IMR-90 (cell line): ENCODE data around the gene FAM234B. TPM values are rescaled to one million over a fixed set of nuclear protein-coding genes. Genes with fewer than 3 reads are reported as not detected.
A peak's percentile ranks its signal among the peaks of the same experiment; 100 is the strongest.

ENCODE experiments used
- ATAC-seq: fragments of 200-7000 bp; cut with Tn5 transposase; 2 replicates; pipeline ENCODE4 v1.9.1; 2020; ENCODE audit warnings: low read depth, mild to moderate bottlenecking, moderate library complexity
- BruUV-seq: library from RNA; stranded (reverse); fragments of 400-500 nt; replicated peaks from 2 replicates; lab custom pipeline; 2021; lab: Mats Ljungman, UMichigan
- CTCF ChIA-PET: fragments of 300-600 bp; formaldehyde crosslinking; extraction: SDS; loops from one replicate; lab custom pipeline; 2021; ENCODE audit warnings: antibody characterized with exemption; lab: Yijun Ruan, JAX
- POLR2A ChIA-PET: fragments of 300-600 bp; sonication (Branson Sonifier 250); formaldehyde crosslinking; loops from one replicate; lab custom pipeline; 2022; ENCODE audit warnings: antibody characterized with exemption; ENCODE audit not compliant: unreplicated experiment; lab: Charles Lee
- DNase-seq: peaks from one replicate; pipeline ENCODE4 v3.0.0; 2013
- H2AFZ ChIP-seq: replicated peaks from 2 replicates; pipeline ENCODE3; 2013; ENCODE audit warnings: low read length, mild to moderate bottlenecking; ENCODE audit not compliant: poor library complexity
- H2AK5ac ChIP-seq: 2 replicates; pipeline ENCODE4 v1.6.1; 2013; ENCODE audit warnings: low read depth, low read length, inconsistent platforms
- H2AK9ac ChIP-seq: replicated peaks from 2 replicates; pipeline ENCODE3; 2013; ENCODE audit warnings: mild to moderate bottlenecking, low read depth, low read length, moderate library complexity; ENCODE audit not compliant: poor library complexity
- H2BK120ac ChIP-seq: 2 replicates; pipeline ENCODE4 v1.6.1; 2013; ENCODE audit warnings: low read depth, low read length, inconsistent platforms
- H2BK15ac ChIP-seq: 3 replicates; pipeline ENCODE4 v1.6.1; 2013; ENCODE audit warnings: low read depth, low read length, inconsistent platforms
- H2BK20ac ChIP-seq: 2 replicates; pipeline ENCODE4 v1.6.1; 2013; ENCODE audit warnings: low read depth, mild to moderate bottlenecking, inconsistent platforms, low read length, moderate library complexity
- H2BK5ac ChIP-seq: 2 replicates; pipeline ENCODE4 v1.6.1; 2013; ENCODE audit warnings: mild to moderate bottlenecking, low read depth, low read length, inconsistent platforms; ENCODE audit not compliant: poor library complexity, severe bottlenecking
- H3K14ac ChIP-seq: replicated peaks from 2 replicates; pipeline ENCODE4 v1.6.1; 2013; ENCODE audit warnings: low read depth, low read length, inconsistent platforms
- H3K18ac ChIP-seq: 2 replicates; pipeline ENCODE4 v1.6.1; 2013; ENCODE audit warnings: low read depth, low read length, control low read depth
- H3K23ac ChIP-seq: 2 replicates; pipeline ENCODE4 v1.6.1; 2013; ENCODE audit warnings: low read depth, low read length, inconsistent platforms
- H3K27ac ChIP-seq: 2 replicates; pipeline ENCODE4 v1.5.1; 2013; ENCODE audit warnings: mild to moderate bottlenecking, control low read depth, low read length; ENCODE audit not compliant: insufficient read depth
- H3K27me3 ChIP-seq: 2 replicates; pipeline ENCODE4 v1.6.1; 2013; ENCODE audit warnings: low read length; ENCODE audit not compliant: control insufficient read depth, insufficient read depth
- H3K36me3 ChIP-seq: 2 replicates; pipeline ENCODE4 v1.6.1; 2013; ENCODE audit warnings: low read length, mixed read lengths; ENCODE audit not compliant: control insufficient read depth, insufficient read depth
- H3K4ac ChIP-seq: 2 replicates; pipeline ENCODE4 v1.6.1; 2013; ENCODE audit warnings: low read depth, low read length, inconsistent platforms
- H3K4me1 ChIP-seq: 2 replicates; pipeline ENCODE4 v1.6.1; 2013; ENCODE audit warnings: low read length, mixed read lengths; ENCODE audit not compliant: control insufficient read depth, insufficient read depth
- H3K4me2 ChIP-seq: 2 replicates; pipeline ENCODE4 v1.6.1; 2013; ENCODE audit warnings: low read depth, mild to moderate bottlenecking, control low read depth, low read length, moderate library complexity
- H3K4me3 ChIP-seq: 2 replicates; pipeline ENCODE4 v1.5.1; 2013; ENCODE audit warnings: low read depth, mild to moderate bottlenecking, control low read depth, low read length, moderate library complexity; ENCODE audit not compliant: insufficient read depth
- H3K56ac ChIP-seq: 2 replicates; pipeline ENCODE4 v1.6.1; 2013; ENCODE audit warnings: low read length, inconsistent platforms; ENCODE audit not compliant: insufficient read depth; ENCODE audit errors: extremely low read depth
- H3K79me1 ChIP-seq, 2 experiments: 2 replicates each; pipeline ENCODE4 v1.6.1; 2013; ENCODE audit warnings: low read length in 2 of 2, inconsistent platforms in 1 of 2, low read depth in 1 of 2
- H3K9ac ChIP-seq: 2 replicates; pipeline ENCODE4 v1.6.1; 2013; ENCODE audit warnings: low read depth, low read length, control low read depth
- H3K9me1 ChIP-seq: 2 replicates; pipeline ENCODE4 v1.6.1; 2013; ENCODE audit warnings: low read length, inconsistent platforms; ENCODE audit not compliant: insufficient read depth
- H3K9me3 ChIP-seq: 2 replicates; pipeline ENCODE4 v1.6.1; 2013; ENCODE audit warnings: low read length; ENCODE audit not compliant: control insufficient read depth, insufficient read depth
- H4K20me1 ChIP-seq: 2 replicates; pipeline ENCODE4 v1.6.1; 2013; ENCODE audit warnings: low read length, inconsistent platforms; ENCODE audit not compliant: insufficient read depth
- H4K5ac ChIP-seq: 2 replicates; pipeline ENCODE4 v1.6.1; 2013; ENCODE audit warnings: mild to moderate bottlenecking, low read depth, low read length, control low read depth
- H4K8ac ChIP-seq, 2 experiments: 2 replicates each; pipeline ENCODE4 v1.6.1; 2013; ENCODE audit warnings: low read depth in 2 of 2, low read length in 2 of 2, control low read depth in 1 of 2, inconsistent platforms in 1 of 2
- H4K91ac ChIP-seq: 2 replicates; pipeline ENCODE4 v1.6.1; 2013; ENCODE audit warnings: low read depth, low read length, inconsistent platforms; ENCODE audit not compliant: insufficient read depth
- CHD1 ChIP-seq: IDR thresholded peaks from 2 replicates; pipeline ENCODE4 v1.6.1; 2012; ENCODE audit warnings: low read depth, low read length, improper control_type of control experiment
- FOS ChIP-seq: fragments of 150-350 bp; IDR thresholded peaks from 2 replicates; pipeline ENCODE4 v1.6.1; 2016; ENCODE audit warnings: low read depth, low read length
- MAFK ChIP-seq: IDR thresholded peaks from 2 replicates; pipeline ENCODE4 v1.6.1; 2012; ENCODE audit warnings: low read depth, low read length, improper control_type of control experiment
- MAZ ChIP-seq: IDR thresholded peaks from 2 replicates; pipeline ENCODE4 v1.6.1; 2012; ENCODE audit warnings: low read depth, mild to moderate bottlenecking, low read length, improper control_type of control experiment, moderate library complexity, borderline replicate concordance
- MXI1 ChIP-seq: IDR thresholded peaks from 2 replicates; pipeline ENCODE4 v1.6.1; 2012; ENCODE audit warnings: low read depth, mild to moderate bottlenecking, low read length, moderate library complexity, borderline replicate concordance
- NFE2L2 ChIP-seq: fragments of 150-350 bp; IDR thresholded peaks from 2 replicates; pipeline ENCODE4 v1.6.1; 2016; ENCODE audit warnings: low read depth, mild to moderate bottlenecking, low read length
- POLR2A ChIP-seq: IDR thresholded peaks from 2 replicates; pipeline ENCODE4 v1.6.1; 2012; ENCODE audit warnings: mild to moderate bottlenecking, low read depth, low read length
- RAD21 ChIP-seq: IDR thresholded peaks from 2 replicates; pipeline ENCODE4 v1.6.1; 2012; ENCODE audit warnings: low read length, improper control_type of control experiment
- RCOR1 ChIP-seq: IDR thresholded peaks from 2 replicates; pipeline ENCODE4 v1.6.1; 2012; ENCODE audit warnings: mild to moderate bottlenecking, low read length, improper control_type of control experiment; ENCODE audit not compliant: insufficient replicate concordance
- RFX5 ChIP-seq: IDR thresholded peaks from 2 replicates; pipeline ENCODE4 v1.8.0; 2012; ENCODE audit warnings: low read depth, mild to moderate bottlenecking, low read length, moderate library complexity
- SMC3 ChIP-seq: fragments of 150-350 bp; IDR thresholded peaks from 2 replicates; pipeline ENCODE4 v1.6.1; 2016; ENCODE audit warnings: low read depth, mild to moderate bottlenecking, antibody characterized with exemption, low read length, moderate library complexity
- WGBS, 2 experiments: methylation state at CpG; one replicate each; pipeline versions ENCODE4 v1.1.5 to v1.1.7; 2013; ENCODE audit warnings: missing lambda C conversion rate in 2 of 2; ENCODE audit not compliant: insufficient read length in 1 of 2; ENCODE audit errors: extremely low coverage in 2 of 2; 5-methylcytosine and 5-hydroxymethylcytosine counted together
- dilution Hi-C: fragments of 300-500 bp; cut with HindIII; formaldehyde crosslinking; loops from one replicate; pipeline ENCODE4 v1.14.3; 2018; ENCODE audit warnings: low sequenced_read_pairs; ENCODE audit not compliant: unreplicated experiment
- in situ Hi-C: fragments of 300-500 bp; cut with MboI; formaldehyde crosslinking; loops from 3 replicates; pipeline ENCODE4 v1.14.3; 2019; ENCODE audit warnings: low sequenced_read_pairs, inconsistent platforms, mixed read lengths
- intact Hi-C: fragments of 100-400 bp; cut with micrococcal nuclease; formaldehyde crosslinking; loops from 2 replicates; pipeline ENCODE4 v1.10.0; 2022
- polyA plus RNA-seq, 3 experiments: library from polyadenylated mRNA; depleted of rRNA; stranded (reverse); fragments of >200 nt; gene quantifications; 2 replicates each; pipeline ENCODE4 v1.2.3, GENCODE V29; 2012; ENCODE audit warnings: low replicate concordance in 1 of 3
- total RNA-seq: library from RNA; depleted of rRNA; stranded (reverse); fragments of >200 nt; gene quantifications from 2 replicates; pipeline ENCODE4 v1.2.3, GENCODE V29; 2012
- TF ChIP-seq, protein P1 (sequence below): conservative IDR thresholded peaks from 2 replicates; pipeline ENCODE4 v1.5.1; 2012; ENCODE audit warnings: mild to moderate bottlenecking, low read depth, low read length, improper control_type of control experiment
- TF ChIP-seq, protein P2 (sequence below): fragments of 150-350 bp; IDR thresholded peaks from 2 replicates; pipeline ENCODE4 v1.6.1; 2017; ENCODE audit warnings: mild to moderate bottlenecking, antibody characterized with exemption, low read length, low read depth

FAM234B gene
- total and polyA plus RNA-seq, 2 of the 4 experiments (the other 2 are of a cell fraction) = 3.6 to 8.6 TPM

DNA sequence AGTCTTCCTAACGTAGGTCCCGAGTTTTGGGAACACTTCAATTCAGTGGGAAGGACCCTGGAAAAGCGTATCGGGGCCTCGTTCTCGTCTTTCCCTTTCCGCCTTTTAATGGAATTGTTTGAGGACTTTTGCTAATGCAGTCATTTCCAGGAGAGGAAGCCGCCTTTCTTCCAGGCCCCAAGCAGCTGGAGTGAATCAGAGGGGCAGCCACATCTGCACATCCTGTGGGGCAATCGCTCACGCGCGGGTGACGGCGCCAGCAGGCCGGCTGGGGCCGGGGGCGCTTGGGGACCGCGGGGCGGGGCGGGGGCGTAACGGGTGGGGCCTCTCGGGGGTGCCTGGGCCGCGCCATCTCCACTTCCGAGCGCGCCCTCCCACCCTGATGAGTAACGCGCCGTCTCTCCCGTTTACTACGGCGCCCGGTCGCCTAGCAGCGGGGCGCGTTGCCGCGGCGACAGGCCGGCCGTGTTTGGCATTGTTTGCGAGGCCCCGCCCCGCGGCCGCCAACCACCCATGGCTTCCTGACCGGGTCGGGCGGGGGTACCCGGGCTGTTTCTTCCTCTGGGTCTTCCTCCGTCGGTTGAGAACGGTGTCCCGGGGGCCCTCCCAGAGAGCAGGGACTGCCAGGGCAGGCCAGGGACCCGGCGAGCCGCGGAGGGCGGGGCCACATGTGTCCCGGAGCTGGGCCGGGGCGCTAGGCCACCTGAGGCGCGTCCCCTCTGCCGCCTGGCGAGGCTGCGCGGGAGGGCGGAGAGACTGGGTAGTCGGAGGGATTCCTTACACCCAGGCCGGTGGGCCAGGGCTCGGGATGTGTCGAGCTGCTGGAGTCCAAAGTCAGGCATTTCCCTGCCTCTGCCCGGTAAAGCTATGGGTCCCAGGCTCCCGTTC lies 56.9 kb downstream of the FAM234B start:
- Histone ChIP-seq H3K4ac (peak overlapping the region; percentile 98), H2AK9ac (peak overlapping the region; percentile 81), H2BK15ac (peak overlapping the region; percentile 97), H2BK5ac (peak overlapping the region; percentile 76), H3K36me3 (no peaks in the 10 kb centered on the region), H3K79me1 (peaks cover 0 to 15% of the 10 kb centered on the region in 2 experiments; a peak in 2 of 4 replicates), H2AK5ac (peak overlapping the region; percentile 96), H4K8ac (peak overlapping the region; percentile 96), H4K5ac (peak overlapping the region; percentile 90), H3K56ac (peak overlapping the region; percentile 95), H3K18ac (peak overlapping the region; percentile 88), H4K91ac (peak overlapping the region; percentile 95), H3K27me3 (no peaks in the 10 kb centered on the region), H3K4me1 (peaks cover 38% of the 10 kb centered on the region), H3K9ac (peak overlapping the region; percentile 80), H4K20me1 (no peaks in the 10 kb centered on the region), H3K23ac (peak overlapping the region; percentile 96), H2AFZ (peak overlapping the region; percentile 95), H3K9me1 (peaks cover 17% of the 10 kb centered on the region), H3K27ac (peak overlapping the region; percentile 88), H2BK20ac (peak overlapping the region; percentile 97), H3K9me3 (no peaks in the 10 kb centered on the region), H3K14ac (peak overlapping the region; percentile 98), H3K4me3 (peak overlapping the region; percentile 37), H3K4me2 (peak overlapping the region; percentile 76), H2BK120ac (peak overlapping the region; percentile 99)
- in situ Hi-C loops = no loop called here
- ChIA-PET POLR2A (interaction anchor here (0.5 to 1.3 kb wide), 2 partner anchors 80 to 110 kb away, joined by 3 to 4 read pairs; no protein-coding TSS in a partner anchor), CTCF (interaction anchor here (0.6 to 0.7 kb wide), 3 partner anchors 86 to 1988 kb away, joined by 3 read pairs; no protein-coding TSS in a partner anchor)
- DNase-seq (peak; percentile 91), ATAC-seq (peak; percentile 81)
- no TSS peak for BruUV-seq
- WGBS, 2 experiments = 1% methylated on average over 33 of the region's 79 CpGs; no CpG with 5 or more reads in 1 of the 2 experiments
- intact Hi-C loops = no loop called here
- dilution Hi-C loops = no loop called here
- TF ChIP-seq, protein P1, sequence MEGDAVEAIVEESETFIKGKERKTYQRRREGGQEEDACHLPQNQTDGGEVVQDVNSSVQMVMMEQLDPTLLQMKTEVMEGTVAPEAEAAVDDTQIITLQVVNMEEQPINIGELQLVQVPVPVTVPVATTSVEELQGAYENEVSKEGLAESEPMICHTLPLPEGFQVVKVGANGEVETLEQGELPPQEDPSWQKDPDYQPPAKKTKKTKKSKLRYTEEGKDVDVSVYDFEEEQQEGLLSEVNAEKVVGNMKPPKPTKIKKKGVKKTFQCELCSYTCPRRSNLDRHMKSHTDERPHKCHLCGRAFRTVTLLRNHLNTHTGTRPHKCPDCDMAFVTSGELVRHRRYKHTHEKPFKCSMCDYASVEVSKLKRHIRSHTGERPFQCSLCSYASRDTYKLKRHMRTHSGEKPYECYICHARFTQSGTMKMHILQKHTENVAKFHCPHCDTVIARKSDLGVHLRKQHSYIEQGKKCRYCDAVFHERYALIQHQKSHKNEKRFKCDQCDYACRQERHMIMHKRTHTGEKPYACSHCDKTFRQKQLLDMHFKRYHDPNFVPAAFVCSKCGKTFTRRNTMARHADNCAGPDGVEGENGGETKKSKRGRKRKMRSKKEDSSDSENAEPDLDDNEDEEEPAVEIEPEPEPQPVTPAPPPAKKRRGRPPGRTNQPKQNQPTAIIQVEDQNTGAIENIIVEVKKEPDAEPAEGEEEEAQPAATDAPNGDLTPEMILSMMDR = no peak
- TF ChIP-seq NFE2L2 (no peak), RFX5 (no peak), MAZ (peak; percentile 91), MXI1 (peak; percentile 88), RAD21 (peak; percentile 23; the same call in 1 of the 2 replicates), MAFK (peak; percentile 21; the same call in 1 of the 2 replicates), RCOR1 (no peak), SMC3 (0 out of 2 replicates have a peak, but pooled peaks have one; percentile 14), CHD1 (0 out of 2 replicates have a peak, but pooled peaks have one; percentile 29), FOS (no peak; the same call in none of the 2 replicates), POLR2A (peak; percentile 82)
- TF ChIP-seq, protein P2, sequence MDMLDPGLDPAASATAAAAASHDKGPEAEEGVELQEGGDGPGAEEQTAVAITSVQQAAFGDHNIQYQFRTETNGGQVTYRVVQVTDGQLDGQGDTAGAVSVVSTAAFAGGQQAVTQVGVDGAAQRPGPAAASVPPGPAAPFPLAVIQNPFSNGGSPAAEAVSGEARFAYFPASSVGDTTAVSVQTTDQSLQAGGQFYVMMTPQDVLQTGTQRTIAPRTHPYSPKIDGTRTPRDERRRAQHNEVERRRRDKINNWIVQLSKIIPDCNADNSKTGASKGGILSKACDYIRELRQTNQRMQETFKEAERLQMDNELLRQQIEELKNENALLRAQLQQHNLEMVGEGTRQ = no peak
